GM18526 (cell line): ENCODE measurements around the gene SERPINA5.

ENCODE experiments used
- POLR2A ChIP-seq: IDR thresholded peaks from 3 replicates; pipeline ENCODE4 v1.6.1; 2011; ENCODE audit not compliant: insufficient read length; ENCODE audit errors: extremely low read depth

The SERPINA5 gene

GRCh38 chr14:94582199-94582750 is 1.0 kb downstream of the SERPINA5 start:
- TF ChIP-seq POLR2A: no peak

- TF ChIP-seq POLR2A: no peak
Measured at GRCh38 chr14:94582851-94583250, 1.6 kb downstream of the SERPINA5 start.

GRCh38 chr14:94583557-94583956 is 2.3 kb downstream of the SERPINA5 start:
- no peak for TF ChIP-seq POLR2A

GRCh38 chr14:94584591-94585280 is 3.5 kb downstream of the SERPINA5 start:
- no peak for TF ChIP-seq POLR2A

GRCh38 chr14:94586635-94587034 is 5.4 kb downstream of the SERPINA5 start:
- TF ChIP-seq POLR2A: no peak

GRCh38 chr14:94588311-94588710 is 7.1 kb downstream of the SERPINA5 start:
- TF ChIP-seq POLR2A: no peak

GRCh38 chr14:94591073-94591472 is 9.8 kb downstream of the SERPINA5 start:
- TF ChIP-seq POLR2A: no peak

GRCh38 chr14:94591871-94592270 is 10.6 kb downstream of the SERPINA5 start:
- TF ChIP-seq POLR2A: no peak

- TF ChIP-seq POLR2A: no peak
Measured at GRCh38 chr14:94592457-94592856, 11.2 kb downstream of the SERPINA5 start.

GRCh38 chr14:94593376-94593748 is 12.1 kb downstream of the SERPINA5 start:
- no peak for TF ChIP-seq POLR2A

- no peak for TF ChIP-seq POLR2A
Measured at GRCh38 chr14:94593749-94594431, 12.7 kb downstream of the SERPINA5 start.

- no peak for TF ChIP-seq POLR2A
Measured at GRCh38 chr14:94594441-94594840, 13.2 kb downstream of the SERPINA5 start.

GRCh38 chr14:94595912-94596311 is 14.7 kb downstream of the SERPINA5 start:
- no peak for TF ChIP-seq POLR2A

- no peak for TF ChIP-seq POLR2A
Measured at GRCh38 chr14:94596361-94596760, 15.1 kb downstream of the SERPINA5 start.

- no peak for TF ChIP-seq POLR2A
Measured at GRCh38 chr14:94597788-94598187, 16.6 kb downstream of the SERPINA5 start.

GRCh38 chr14:94598506-94598815 is 17.2 kb downstream of the SERPINA5 start:
- TF ChIP-seq POLR2A: no peak
